Activated T-helper 1 cell treated with Interleukin-2 at 50 U/mL for 16 hours (primary cell): ENCODE measurements around the gene TNS4.

Experiments used
- DNase-seq: peaks from one replicate; pipeline ENCODE4 v3.0.0-alpha.2; 2020; ENCODE audit warnings: low read depth

TNS4 gene

GRCh38 chr17:40490289-40490853 lies 11.1 kb downstream of the TNS4 start:
- DNase-seq: no peak

DNA sequence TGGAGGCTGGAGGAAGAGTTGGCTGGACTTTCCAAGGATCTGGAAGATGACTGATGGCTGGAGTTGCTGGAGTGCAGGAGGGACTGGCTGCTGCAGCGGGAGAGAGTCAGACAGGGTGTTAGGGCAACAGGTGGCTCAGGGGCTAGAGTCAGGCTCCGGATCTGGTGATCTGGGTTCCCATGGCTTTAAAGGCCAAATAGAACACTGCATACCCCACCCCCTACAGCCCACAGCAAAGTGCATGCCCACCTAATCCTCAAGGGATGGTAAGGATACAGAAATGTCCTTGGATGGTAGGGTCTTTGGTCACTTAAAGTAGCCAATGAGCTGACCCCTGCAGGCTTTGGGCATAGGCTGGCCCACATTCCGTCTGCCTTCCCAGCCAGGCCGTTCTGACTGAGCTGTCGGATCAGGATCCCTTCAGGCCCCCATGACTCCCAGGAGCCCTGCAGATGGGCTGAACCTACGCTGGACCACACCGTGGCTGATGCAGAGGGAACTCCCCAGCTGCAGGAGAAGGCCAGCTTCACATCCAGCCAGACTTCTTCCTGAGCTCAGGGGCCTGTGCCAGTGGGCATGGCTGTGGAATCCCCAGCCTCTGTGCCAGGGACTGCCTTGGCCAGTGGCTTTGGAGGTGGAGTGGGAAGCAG lies 13.9 kb downstream of the TNS4 start:
- no peak for DNase-seq

- no peak for DNase-seq
These were observed 14.7 kb downstream of the TNS4 start for GRCh38 chr17:40486522-40487370.

GRCh38 chr17:40485851-40486521 lies 15.4 kb downstream of the TNS4 start:
- no peak for DNase-seq

GRCh38 chr17:40484973-40485530 lies 16.4 kb downstream of the TNS4 start:
- no peak for DNase-seq

- no peak for DNase-seq
These were observed 17.0 kb downstream of the TNS4 start for GRCh38 chr17:40484285-40484972.

- DNase-seq: no peak
These were observed 17.7 kb downstream of the TNS4 start for GRCh38 chr17:40483679-40484078.

DNA sequence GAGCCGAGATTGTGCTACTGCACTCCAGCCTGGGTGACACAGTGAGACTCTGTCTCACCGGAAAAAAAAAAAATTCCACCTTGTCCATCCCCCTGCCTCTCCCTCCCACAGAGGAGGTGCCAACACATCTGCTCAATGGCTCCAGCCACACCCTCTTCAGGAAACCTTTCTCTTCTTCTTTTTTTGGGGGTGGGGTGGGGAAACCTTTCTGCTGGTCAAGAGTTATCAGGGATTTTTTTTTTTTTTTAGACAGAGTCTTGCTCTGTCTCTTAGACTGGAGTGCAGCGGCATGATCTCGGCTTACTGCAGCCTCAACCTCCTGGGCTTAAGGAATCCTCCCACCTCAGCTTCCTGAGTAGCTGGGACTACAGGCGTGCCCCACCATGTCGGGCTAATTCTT lies 18.7 kb downstream of the TNS4 start:
- DNase-seq: no peak

DNA sequence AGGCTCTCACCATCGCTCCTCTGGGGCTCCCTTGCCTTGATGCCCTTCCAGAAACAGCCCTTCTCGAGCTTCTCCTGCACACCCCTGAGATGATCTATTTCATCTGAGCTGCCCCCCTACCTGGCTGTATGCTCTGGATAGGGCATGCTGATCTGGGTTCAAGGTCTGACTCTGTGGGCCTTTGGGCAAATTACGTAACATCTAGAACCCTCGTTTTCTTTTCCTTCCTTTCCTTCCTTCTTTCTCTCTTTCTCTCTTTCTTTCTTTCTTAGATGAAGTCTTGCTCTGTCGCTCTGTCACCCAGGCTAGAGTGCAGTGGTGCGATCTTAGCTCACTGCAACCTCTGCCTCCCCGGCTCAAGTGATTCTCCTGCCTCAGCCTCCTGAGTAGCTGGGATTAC lies 20.3 kb downstream of the TNS4 start:
- DNase-seq: no peak

DNA sequence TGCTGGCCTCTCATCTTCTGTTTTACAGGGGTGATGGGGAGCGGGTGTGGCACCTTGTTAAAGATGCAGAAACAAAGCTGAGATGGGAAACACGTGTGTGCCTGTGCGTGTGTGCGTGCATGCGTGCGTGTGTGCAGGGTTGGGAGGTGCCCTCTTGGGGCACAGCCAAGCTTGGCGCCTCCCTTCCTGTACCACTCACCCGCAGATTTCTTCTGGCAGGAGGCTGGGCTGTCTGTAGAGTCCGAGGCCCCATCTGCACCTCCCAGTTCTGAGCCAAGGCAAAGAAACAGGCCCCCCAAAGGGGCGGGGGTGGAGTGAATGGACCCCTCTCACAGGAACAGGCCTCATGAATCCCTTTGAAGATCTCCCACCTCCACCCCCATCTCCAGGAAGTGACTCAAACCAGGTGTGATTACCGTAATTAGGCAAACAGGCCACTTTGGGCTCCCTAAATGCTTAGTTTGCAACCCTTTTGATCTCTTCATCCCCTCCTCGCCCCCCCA lies 20.9 kb downstream of the TNS4 start:
- peak; percentile 80 for DNase-seq

- DNase-seq: no peak
These were observed 21.5 kb downstream of the TNS4 start for GRCh38 chr17:40479754-40480480.

- DNase-seq: no peak
These were observed 22.9 kb downstream of the TNS4 start for GRCh38 chr17:40478486-40478885.

DNA sequence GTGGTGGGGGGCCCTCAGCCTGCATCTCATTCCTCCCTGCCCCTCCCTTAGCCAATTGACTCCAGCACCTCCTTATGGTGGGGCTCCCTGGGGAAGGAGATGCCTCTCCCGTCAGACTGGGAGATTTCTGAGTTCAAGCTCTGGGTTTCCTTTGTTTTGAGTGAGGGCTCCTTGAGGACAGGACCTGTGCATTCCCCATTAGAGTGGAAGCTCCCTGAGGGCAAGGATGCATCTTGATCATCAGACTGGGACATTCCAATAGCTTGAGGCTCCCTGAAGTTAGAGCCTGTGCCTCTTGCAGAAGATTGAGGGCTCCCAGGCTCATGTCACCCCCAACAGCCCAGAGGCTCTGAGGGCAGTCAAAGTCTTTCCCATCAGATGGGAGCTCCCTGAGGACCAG lies 23.6 kb downstream of the TNS4 start:
- DNase-seq: no peak

- DNase-seq: no peak
These were observed 26.1 kb downstream of the TNS4 start for GRCh38 chr17:40475234-40475908.

- no peak for DNase-seq
These were observed 26.9 kb downstream of the TNS4 start for GRCh38 chr17:40474419-40475002.

DNA sequence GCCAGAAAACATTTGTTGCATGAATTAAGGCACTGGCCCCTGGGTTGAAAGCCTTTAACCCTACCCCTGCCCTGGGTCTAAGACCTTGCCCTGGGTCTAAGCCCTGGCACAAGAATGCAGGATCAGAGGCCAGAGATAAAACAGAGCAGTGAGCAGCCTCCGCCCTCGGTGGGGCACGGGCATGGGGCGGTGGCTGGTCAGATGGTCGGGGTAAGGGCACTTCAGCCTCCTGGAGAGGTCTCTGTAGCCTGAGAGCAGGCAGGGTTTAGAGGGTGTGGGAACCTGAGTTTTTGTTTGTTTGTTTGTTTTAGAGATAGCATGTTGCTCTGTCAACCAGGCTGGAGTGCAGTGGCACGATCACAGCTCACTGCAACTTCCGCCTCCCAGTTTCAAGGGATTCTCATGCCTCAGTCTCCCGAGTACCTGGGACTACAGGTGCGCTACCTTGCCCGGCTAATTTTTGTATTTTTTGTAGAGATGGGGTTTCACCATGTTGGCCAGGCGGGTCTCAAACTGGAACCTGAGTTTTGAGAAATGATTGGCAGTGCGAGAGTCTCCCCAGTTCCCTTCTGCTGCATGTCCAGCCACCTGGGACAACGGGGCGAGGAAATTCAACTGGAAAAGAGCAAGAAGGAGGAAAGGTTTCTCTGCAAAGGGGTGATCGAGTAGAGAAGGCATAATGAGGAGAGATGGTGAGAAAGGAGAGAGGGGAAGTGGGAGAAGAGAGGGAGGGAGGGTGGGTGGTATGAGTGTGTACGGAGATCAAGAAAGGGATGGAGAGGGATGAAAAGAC lies 27.7 kb downstream of the TNS4 start:
- no peak for DNase-seq

GRCh38 chr17:40472733-40473452 lies 28.5 kb downstream of the TNS4 start:
- DNase-seq: no peak
